IMR-90 (cell line): Measurements from ENCODE around the gene NCAM1. TPM values are rescaled to one million over a fixed set of nuclear protein-coding genes. Genes with fewer than 3 reads are reported as not detected.

Experiments used
- ATAC-seq: fragments of 200-7000 bp; cut with Tn5 transposase; 2 replicates; pipeline ENCODE4 v1.9.1; 2020; ENCODE audit warnings: low read depth, mild to moderate bottlenecking, moderate library complexity
- BruUV-seq: library from RNA; stranded (reverse); fragments of 400-500 nt; replicated peaks from 2 replicates; lab custom pipeline; 2021; lab: Mats Ljungman, UMichigan
- CTCF ChIA-PET: fragments of 300-600 bp; formaldehyde crosslinking; extraction: SDS; loops from one replicate; lab custom pipeline; 2021; ENCODE audit warnings: antibody characterized with exemption; lab: Yijun Ruan, JAX
- POLR2A ChIA-PET: fragments of 300-600 bp; sonication (Branson Sonifier 250); formaldehyde crosslinking; loops from one replicate; lab custom pipeline; 2022; ENCODE audit warnings: antibody characterized with exemption; ENCODE audit not compliant: unreplicated experiment; lab: Charles Lee
- DNase-seq: peaks from one replicate; pipeline ENCODE4 v3.0.0; 2013
- H2AFZ ChIP-seq: replicated peaks from 2 replicates; pipeline ENCODE3; 2013; ENCODE audit warnings: low read length, mild to moderate bottlenecking; ENCODE audit not compliant: poor library complexity
- H2AK5ac ChIP-seq: 2 replicates; pipeline ENCODE4 v1.6.1; 2013; ENCODE audit warnings: low read depth, low read length, inconsistent platforms
- H2AK9ac ChIP-seq: replicated peaks from 2 replicates; pipeline ENCODE3; 2013; ENCODE audit warnings: mild to moderate bottlenecking, low read depth, low read length, moderate library complexity; ENCODE audit not compliant: poor library complexity
- H2BK120ac ChIP-seq: 2 replicates; pipeline ENCODE4 v1.6.1; 2013; ENCODE audit warnings: low read depth, low read length, inconsistent platforms
- H2BK15ac ChIP-seq: 3 replicates; pipeline ENCODE4 v1.6.1; 2013; ENCODE audit warnings: low read depth, low read length, inconsistent platforms
- H2BK20ac ChIP-seq: 2 replicates; pipeline ENCODE4 v1.6.1; 2013; ENCODE audit warnings: low read depth, mild to moderate bottlenecking, inconsistent platforms, low read length, moderate library complexity
- H2BK5ac ChIP-seq: 2 replicates; pipeline ENCODE4 v1.6.1; 2013; ENCODE audit warnings: mild to moderate bottlenecking, low read depth, low read length, inconsistent platforms; ENCODE audit not compliant: poor library complexity, severe bottlenecking
- H3K14ac ChIP-seq: replicated peaks from 2 replicates; pipeline ENCODE4 v1.6.1; 2013; ENCODE audit warnings: low read depth, low read length, inconsistent platforms
- H3K18ac ChIP-seq: 2 replicates; pipeline ENCODE4 v1.6.1; 2013; ENCODE audit warnings: low read depth, low read length, control low read depth
- H3K23ac ChIP-seq: 2 replicates; pipeline ENCODE4 v1.6.1; 2013; ENCODE audit warnings: low read depth, low read length, inconsistent platforms
- H3K27ac ChIP-seq: 2 replicates; pipeline ENCODE4 v1.5.1; 2013; ENCODE audit warnings: mild to moderate bottlenecking, control low read depth, low read length; ENCODE audit not compliant: insufficient read depth
- H3K27me3 ChIP-seq: 2 replicates; pipeline ENCODE4 v1.6.1; 2013; ENCODE audit warnings: low read length; ENCODE audit not compliant: control insufficient read depth, insufficient read depth
- H3K36me3 ChIP-seq: 2 replicates; pipeline ENCODE4 v1.6.1; 2013; ENCODE audit warnings: low read length, mixed read lengths; ENCODE audit not compliant: control insufficient read depth, insufficient read depth
- H3K4ac ChIP-seq: 2 replicates; pipeline ENCODE4 v1.6.1; 2013; ENCODE audit warnings: low read depth, low read length, inconsistent platforms
- H3K4me1 ChIP-seq: 2 replicates; pipeline ENCODE4 v1.6.1; 2013; ENCODE audit warnings: low read length, mixed read lengths; ENCODE audit not compliant: control insufficient read depth, insufficient read depth
- H3K4me2 ChIP-seq: 2 replicates; pipeline ENCODE4 v1.6.1; 2013; ENCODE audit warnings: low read depth, mild to moderate bottlenecking, control low read depth, low read length, moderate library complexity
- H3K4me3 ChIP-seq: 2 replicates; pipeline ENCODE4 v1.5.1; 2013; ENCODE audit warnings: low read depth, mild to moderate bottlenecking, control low read depth, low read length, moderate library complexity; ENCODE audit not compliant: insufficient read depth
- H3K56ac ChIP-seq: 2 replicates; pipeline ENCODE4 v1.6.1; 2013; ENCODE audit warnings: low read length, inconsistent platforms; ENCODE audit not compliant: insufficient read depth; ENCODE audit errors: extremely low read depth
- H3K79me1 ChIP-seq, 2 experiments: 2 replicates each; pipeline ENCODE4 v1.6.1; 2013; ENCODE audit warnings: low read length in 2 of 2, inconsistent platforms in 1 of 2, low read depth in 1 of 2
- H3K9ac ChIP-seq: 2 replicates; pipeline ENCODE4 v1.6.1; 2013; ENCODE audit warnings: low read depth, low read length, control low read depth
- H3K9me1 ChIP-seq: 2 replicates; pipeline ENCODE4 v1.6.1; 2013; ENCODE audit warnings: low read length, inconsistent platforms; ENCODE audit not compliant: insufficient read depth
- H3K9me3 ChIP-seq: 2 replicates; pipeline ENCODE4 v1.6.1; 2013; ENCODE audit warnings: low read length; ENCODE audit not compliant: control insufficient read depth, insufficient read depth
- H4K20me1 ChIP-seq: 2 replicates; pipeline ENCODE4 v1.6.1; 2013; ENCODE audit warnings: low read length, inconsistent platforms; ENCODE audit not compliant: insufficient read depth
- H4K5ac ChIP-seq: 2 replicates; pipeline ENCODE4 v1.6.1; 2013; ENCODE audit warnings: mild to moderate bottlenecking, low read depth, low read length, control low read depth
- H4K8ac ChIP-seq, 2 experiments: 2 replicates each; pipeline ENCODE4 v1.6.1; 2013; ENCODE audit warnings: low read depth in 2 of 2, low read length in 2 of 2, control low read depth in 1 of 2, inconsistent platforms in 1 of 2
- H4K91ac ChIP-seq: 2 replicates; pipeline ENCODE4 v1.6.1; 2013; ENCODE audit warnings: low read depth, low read length, inconsistent platforms; ENCODE audit not compliant: insufficient read depth
- BHLHE40 ChIP-seq: fragments of 150-350 bp; IDR thresholded peaks from 2 replicates; pipeline ENCODE4 v1.6.1; 2016; ENCODE audit warnings: mild to moderate bottlenecking, low read depth, low read length
- CEBPB ChIP-seq: IDR thresholded peaks from 2 replicates; pipeline ENCODE4 v1.6.1; 2012; ENCODE audit warnings: low read depth, low read length, improper control_type of control experiment
- CHD1 ChIP-seq: IDR thresholded peaks from 2 replicates; pipeline ENCODE4 v1.6.1; 2012; ENCODE audit warnings: low read depth, low read length, improper control_type of control experiment
- CTCF ChIP-seq: conservative IDR thresholded peaks from 2 replicates; pipeline ENCODE4 v1.5.1; 2012; ENCODE audit warnings: mild to moderate bottlenecking, low read depth, low read length, improper control_type of control experiment
- FOS ChIP-seq: fragments of 150-350 bp; IDR thresholded peaks from 2 replicates; pipeline ENCODE4 v1.6.1; 2016; ENCODE audit warnings: low read depth, low read length
- MAFK ChIP-seq: IDR thresholded peaks from 2 replicates; pipeline ENCODE4 v1.6.1; 2012; ENCODE audit warnings: low read depth, low read length, improper control_type of control experiment
- MAZ ChIP-seq: IDR thresholded peaks from 2 replicates; pipeline ENCODE4 v1.6.1; 2012; ENCODE audit warnings: low read depth, mild to moderate bottlenecking, low read length, improper control_type of control experiment, moderate library complexity, borderline replicate concordance
- MXI1 ChIP-seq: IDR thresholded peaks from 2 replicates; pipeline ENCODE4 v1.6.1; 2012; ENCODE audit warnings: low read depth, mild to moderate bottlenecking, low read length, moderate library complexity, borderline replicate concordance
- NFE2L2 ChIP-seq: fragments of 150-350 bp; IDR thresholded peaks from 2 replicates; pipeline ENCODE4 v1.6.1; 2016; ENCODE audit warnings: low read depth, mild to moderate bottlenecking, low read length
- POLR2A ChIP-seq: IDR thresholded peaks from 2 replicates; pipeline ENCODE4 v1.6.1; 2012; ENCODE audit warnings: mild to moderate bottlenecking, low read depth, low read length
- RAD21 ChIP-seq: IDR thresholded peaks from 2 replicates; pipeline ENCODE4 v1.6.1; 2012; ENCODE audit warnings: low read length, improper control_type of control experiment
- RCOR1 ChIP-seq: IDR thresholded peaks from 2 replicates; pipeline ENCODE4 v1.6.1; 2012; ENCODE audit warnings: mild to moderate bottlenecking, low read length, improper control_type of control experiment; ENCODE audit not compliant: insufficient replicate concordance
- RFX5 ChIP-seq: IDR thresholded peaks from 2 replicates; pipeline ENCODE4 v1.8.0; 2012; ENCODE audit warnings: low read depth, mild to moderate bottlenecking, low read length, moderate library complexity
- SMC3 ChIP-seq: fragments of 150-350 bp; IDR thresholded peaks from 2 replicates; pipeline ENCODE4 v1.6.1; 2016; ENCODE audit warnings: low read depth, mild to moderate bottlenecking, antibody characterized with exemption, low read length, moderate library complexity
- USF2 ChIP-seq: fragments of 150-350 bp; IDR thresholded peaks from 2 replicates; pipeline ENCODE4 v1.6.1; 2017; ENCODE audit warnings: mild to moderate bottlenecking, antibody characterized with exemption, low read length, low read depth
- WGBS, 2 experiments: methylation state at CpG; one replicate each; pipeline versions ENCODE4 v1.1.5 to v1.1.7; 2013; ENCODE audit warnings: missing lambda C conversion rate in 2 of 2; ENCODE audit not compliant: insufficient read length in 1 of 2; ENCODE audit errors: extremely low coverage in 2 of 2; 5-methylcytosine and 5-hydroxymethylcytosine counted together
- dilution Hi-C: fragments of 300-500 bp; cut with HindIII; formaldehyde crosslinking; loops from one replicate; pipeline ENCODE4 v1.14.3; 2018; ENCODE audit warnings: low sequenced_read_pairs; ENCODE audit not compliant: unreplicated experiment
- in situ Hi-C: fragments of 300-500 bp; cut with MboI; formaldehyde crosslinking; loops from 3 replicates; pipeline ENCODE4 v1.14.3; 2019; ENCODE audit warnings: low sequenced_read_pairs, inconsistent platforms, mixed read lengths
- intact Hi-C: fragments of 100-400 bp; cut with micrococcal nuclease; formaldehyde crosslinking; loops from 2 replicates; pipeline ENCODE4 v1.10.0; 2022
- polyA plus RNA-seq, 3 experiments: library from polyadenylated mRNA; depleted of rRNA; stranded (reverse); fragments of >200 nt; gene quantifications; 2 replicates each; pipeline ENCODE4 v1.2.3, GENCODE V29; 2012; ENCODE audit warnings: low replicate concordance in 1 of 3
- total RNA-seq: library from RNA; depleted of rRNA; stranded (reverse); fragments of >200 nt; gene quantifications from 2 replicates; pipeline ENCODE4 v1.2.3, GENCODE V29; 2012
- TF ChIP-seq, protein P1 (sequence below): fragments of 150-350 bp; IDR thresholded peaks from 2 replicates; pipeline ENCODE4 v1.6.1; 2016; ENCODE audit warnings: low read depth, mild to moderate bottlenecking, low read length, moderate library complexity, borderline replicate concordance

The NCAM1 gene
- total and polyA plus RNA-seq, 2 of the 4 experiments (the other 2 are of a cell fraction) = 0.09 to 0.18 TPM

- POLR2A ChIA-PET = no interaction called here
- H3K4ac ChIP-seq = no peak overlapping the region
- no peak overlapping the region for H2BK120ac ChIP-seq
- no peak overlapping the region for H2AK5ac ChIP-seq
- H3K27ac ChIP-seq = no peak overlapping the region
- CTCF ChIA-PET = no interaction called here
- H3K9ac ChIP-seq = no peak overlapping the region
- no peak overlapping the region for H2AK9ac ChIP-seq
- no peak overlapping the region for H4K5ac ChIP-seq
- H3K23ac ChIP-seq = no peak overlapping the region
- H3K9me3 ChIP-seq = no peaks in the 10 kb centered on the region
- H4K8ac ChIP-seq = no peak overlapping the region
- 49% methylated on average over 3 of the region's 7 CpGs; no CpG with 5 or more reads in 1 of the 2 experiments for WGBS, 2 experiments
- in situ Hi-C loops = no loop called here
- no peak for DNase-seq
- H3K4me1 ChIP-seq = no peaks in the 10 kb centered on the region
- H2BK5ac ChIP-seq = no peak overlapping the region
- no peaks in the 10 kb centered on the region for H3K36me3 ChIP-seq
- H4K91ac ChIP-seq = no peak overlapping the region
- no peak for TF ChIP-seq NFE2L2
- no peak for TF ChIP-seq RCOR1
- no peak for TF ChIP-seq USF2
- TF ChIP-seq FOS = no peak
- no peak for TF ChIP-seq CEBPB
- no peak for TF ChIP-seq MAZ
- no peak for TF ChIP-seq BHLHE40
- TF ChIP-seq POLR2A = no peak
- no peak for TF ChIP-seq CTCF
- TF ChIP-seq MXI1 = no peak
- TF ChIP-seq RFX5 = no peak
- TF ChIP-seq RAD21 = no peak
- TF ChIP-seq, protein P1, sequence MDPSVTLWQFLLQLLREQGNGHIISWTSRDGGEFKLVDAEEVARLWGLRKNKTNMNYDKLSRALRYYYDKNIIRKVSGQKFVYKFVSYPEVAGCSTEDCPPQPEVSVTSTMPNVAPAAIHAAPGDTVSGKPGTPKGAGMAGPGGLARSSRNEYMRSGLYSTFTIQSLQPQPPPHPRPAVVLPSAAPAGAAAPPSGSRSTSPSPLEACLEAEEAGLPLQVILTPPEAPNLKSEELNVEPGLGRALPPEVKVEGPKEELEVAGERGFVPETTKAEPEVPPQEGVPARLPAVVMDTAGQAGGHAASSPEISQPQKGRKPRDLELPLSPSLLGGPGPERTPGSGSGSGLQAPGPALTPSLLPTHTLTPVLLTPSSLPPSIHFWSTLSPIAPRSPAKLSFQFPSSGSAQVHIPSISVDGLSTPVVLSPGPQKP = no peak
- no peak for TF ChIP-seq MAFK
- no peak for TF ChIP-seq SMC3
- TF ChIP-seq CHD1 = no peak
- no peak overlapping the region for H3K4me3 ChIP-seq
- dilution Hi-C loops = no loop called here
- intact Hi-C loops = no loop called here
- H3K14ac ChIP-seq = no peak overlapping the region
- no peak overlapping the region for H3K4me2 ChIP-seq
- no peaks in the 10 kb centered on the region for H4K20me1 ChIP-seq
- no peak overlapping the region for H2BK20ac ChIP-seq
- no peak for ATAC-seq
- no peaks in the 10 kb centered on the region for H3K27me3 ChIP-seq
- H3K79me1 ChIP-seq = no peaks in the 10 kb centered on the region
- H2AFZ ChIP-seq = no peak overlapping the region
- no peak overlapping the region for H2BK15ac ChIP-seq
- no peak overlapping the region for H3K18ac ChIP-seq
- no peak overlapping the region for H3K56ac ChIP-seq
- BruUV-seq = no TSS peak
- H3K9me1 ChIP-seq = no peaks in the 10 kb centered on the region
These were observed 231.8 kb downstream of the NCAM1 start for GRCh38 chr11:113193016-113193415.
